ENCODE data around the gene RRP12.

GRCh38 chr10:97399843-97400545 is 1.1 kb downstream of the RRP12 start:
- no peak for TF ChIP-seq POLR2AphosphoS5 (IDR thresholded peaks at IDR 0.05; ENCODE audit: low read depth, low read length)
- no peak; the same call in 1 of the 2 replicates for TF ChIP-seq TAF1 (IDR thresholded peaks at IDR 0.05; ENCODE audit: low read depth, low read length)
- no peak for TF ChIP-seq POLR2A (IDR thresholded peaks at IDR 0.05; ENCODE audit: low read depth, low read length)
- no peak for TF ChIP-seq POU2F2 (IDR thresholded peaks at IDR 0.05; ENCODE audit: low read depth, low read length)
- TF ChIP-seq SPI1 (IDR thresholded peaks at IDR 0.05; ENCODE audit: low read depth, low read length) = no peak

Measured in GM12891 (cell line).